ENCODE data around the gene RNF213.

DNA sequence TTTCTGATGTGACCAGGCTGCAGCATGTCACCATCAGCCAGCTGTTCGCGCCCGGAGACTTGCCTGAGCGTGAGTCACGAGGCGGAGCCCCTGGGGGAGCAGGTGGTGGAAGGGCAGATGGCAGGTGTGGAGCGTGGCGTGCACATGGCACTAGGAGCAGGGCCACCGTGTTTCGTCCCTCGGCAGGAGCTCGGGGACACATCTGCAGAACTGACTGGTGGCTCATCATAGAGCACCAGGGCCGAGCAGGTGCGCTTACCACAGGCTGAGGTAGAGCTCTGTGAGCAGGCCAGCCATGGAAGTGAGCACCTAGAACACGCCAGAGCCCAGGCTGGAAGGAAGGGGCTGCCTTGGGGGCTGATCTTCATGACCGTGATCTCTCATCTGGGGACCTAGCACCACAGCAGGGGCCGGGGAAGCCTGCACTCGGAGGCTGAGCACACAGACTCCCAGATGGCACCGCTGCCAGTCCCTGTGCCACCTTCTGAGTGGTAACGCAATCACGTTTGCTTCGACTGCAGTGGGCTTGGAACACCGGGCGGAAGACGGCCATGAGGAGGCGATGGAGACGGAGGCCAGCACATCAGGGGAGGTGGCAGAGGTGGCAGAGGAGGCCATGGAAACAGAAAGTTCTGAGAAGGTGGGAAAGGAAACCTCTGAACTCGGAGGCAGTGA, 92.5 kb downstream of the RNF213 start:
- TF ChIP-seq ZNF274 (IDR thresholded peaks at IDR 0.05; ENCODE audit: low read depth, low read length) (no peak), SUZ12 (IDR thresholded peaks at IDR 0.05; ENCODE audit: extremely low read depth, insufficient read depth, insufficient read length) (no peak), YY1 (IDR thresholded peaks at IDR 0.05; ENCODE audit: insufficient read depth, insufficient read length) (no peak)
